ENCODE measurements around the gene APPBP2.

DNA sequence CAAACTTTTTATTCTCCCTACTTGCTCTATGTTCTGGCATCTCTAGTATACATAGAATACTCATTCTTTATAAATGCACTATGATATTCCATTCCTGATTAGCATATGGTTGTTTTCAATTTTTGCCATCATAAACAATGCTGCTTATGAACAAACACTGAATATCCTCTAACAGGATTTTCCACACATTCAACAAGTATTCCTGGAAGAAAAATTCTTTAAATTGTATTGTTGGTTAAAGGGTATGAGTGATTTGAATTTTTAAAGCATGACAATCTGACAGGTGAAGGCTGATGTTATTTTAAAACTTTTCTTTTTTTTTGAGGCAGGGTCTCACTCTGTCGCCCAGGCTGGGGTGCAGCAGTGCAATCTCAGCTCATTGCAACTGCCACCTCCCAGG is 11.5 kb downstream of the APPBP2 start:
- TF ChIP-seq RAD21 (IDR thresholded peaks at IDR 0.05; ENCODE audit: low read depth) (no peak), CREB1 (IDR thresholded peaks at IDR 0.05; ENCODE audit: low read depth) (no peak), TEAD4 (IDR thresholded peaks at IDR 0.05) (no peak), TAF1 (IDR thresholded peaks at IDR 0.05; ENCODE audit: low read depth) (no peak), YY1 (IDR thresholded peaks at IDR 0.05; ENCODE audit: low read depth) (no peak), FOXM1 (IDR thresholded peaks at IDR 0.05; ENCODE audit: borderline replicate concordance, low read depth) (no peak), NFIC (IDR thresholded peaks at IDR 0.05) (no peak), REST (IDR thresholded peaks at IDR 0.05; ENCODE audit: low read depth) (no peak), EGR1 (IDR thresholded peaks at IDR 0.05) (no peak), EP300 (IDR thresholded peaks at IDR 0.05; ENCODE audit: borderline replicate concordance) (no peak)
- TF ChIP-seq, protein P1, sequence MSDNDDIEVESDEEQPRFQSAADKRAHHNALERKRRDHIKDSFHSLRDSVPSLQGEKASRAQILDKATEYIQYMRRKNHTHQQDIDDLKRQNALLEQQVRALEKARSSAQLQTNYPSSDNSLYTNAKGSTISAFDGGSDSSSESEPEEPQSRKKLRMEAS (IDR thresholded peaks at IDR 0.05) = no peak
- TF ChIP-seq, protein P2, sequence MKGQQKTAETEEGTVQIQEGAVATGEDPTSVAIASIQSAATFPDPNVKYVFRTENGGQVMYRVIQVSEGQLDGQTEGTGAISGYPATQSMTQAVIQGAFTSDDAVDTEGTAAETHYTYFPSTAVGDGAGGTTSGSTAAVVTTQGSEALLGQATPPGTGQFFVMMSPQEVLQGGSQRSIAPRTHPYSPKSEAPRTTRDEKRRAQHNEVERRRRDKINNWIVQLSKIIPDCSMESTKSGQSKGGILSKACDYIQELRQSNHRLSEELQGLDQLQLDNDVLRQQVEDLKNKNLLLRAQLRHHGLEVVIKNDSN (IDR thresholded peaks at IDR 0.05) = no peak
